ENCODE measurements around the gene AGPAT2. TPM values are rescaled to one million over a fixed set of nuclear protein-coding genes. Genes with fewer than 3 reads are reported as not detected.

AGPAT2 gene
- total RNA-seq, 1 donor from 2014 or later, result 30.8 TPM

DNA sequence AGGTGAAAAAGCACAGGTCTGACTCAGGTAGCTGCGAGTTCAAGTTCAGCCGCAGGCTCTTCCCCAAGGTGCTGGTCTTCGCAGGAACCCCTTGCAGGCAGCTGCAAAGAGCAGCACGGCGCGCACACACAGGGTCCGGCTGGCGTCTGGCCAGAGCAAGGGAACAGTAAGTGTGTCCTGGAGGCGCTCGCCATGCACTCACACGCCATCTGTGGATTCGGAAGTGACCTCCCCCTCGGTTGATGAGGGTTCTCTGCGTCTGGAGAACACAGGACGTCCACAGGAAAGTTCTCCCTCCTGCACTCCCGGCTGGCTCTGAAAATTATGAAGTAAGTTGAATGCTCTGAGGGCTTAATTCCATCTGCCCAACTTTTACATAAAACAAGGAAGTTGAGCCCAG, 38.5 kb downstream of the AGPAT2 start:
- H4K20me1 ChIP-seq (ENCODE audit: insufficient read depth, low read length), result no peaks in the 10 kb centered on the region
- DNase-seq (ENCODE audit: low read depth) (no peak), FAIRE-seq (no peak)
- H3K9me3 Mint-ChIP-seq (ENCODE audit: unreplicated experiment), result no peaks in the 10 kb centered on the region
- H3K36me3 Mint-ChIP-seq (ENCODE audit: low read depth, unreplicated experiment), result no peaks in the 10 kb centered on the region
- peak overlapping the region; percentile 34 for H2AFZ ChIP-seq (ENCODE audit: low read depth, low read length)
- no peak overlapping the region for H3K4me2 ChIP-seq (ENCODE audit: low read length)
- peaks cover 4% of the 10 kb centered on the region for H3K27me3 ChIP-seq (ENCODE audit: insufficient read depth, low read length)
- H3K27ac Mint-ChIP-seq (ENCODE audit: unreplicated experiment), result no peak overlapping the region
- H3K27ac ChIP-seq (ENCODE audit: low read depth, low read length), result no peak overlapping the region
- H3K4me1 Mint-ChIP-seq (ENCODE audit: low read depth, unreplicated experiment), result no peaks in the 10 kb centered on the region
- no peaks in the 10 kb centered on the region for H3K79me2 ChIP-seq (ENCODE audit: insufficient read depth, low read length)
- no peak overlapping the region for H3K9ac ChIP-seq (ENCODE audit: low read length)
- no peaks in the 10 kb centered on the region for H3K36me3 ChIP-seq (ENCODE audit: insufficient read depth, low read length)
- H3K9me3 ChIP-seq (ENCODE audit: insufficient read depth, low read depth, low read length), result no peaks in the 10 kb centered on the region
- H3K4me3 ChIP-seq (ENCODE audit: insufficient read depth, low read depth, low read length), result no peak overlapping the region
- no peak for TF ChIP-seq EZH2 (IDR thresholded peaks at IDR 0.05; ENCODE audit: insufficient read depth, low read length)
- TF ChIP-seq, protein P1, sequence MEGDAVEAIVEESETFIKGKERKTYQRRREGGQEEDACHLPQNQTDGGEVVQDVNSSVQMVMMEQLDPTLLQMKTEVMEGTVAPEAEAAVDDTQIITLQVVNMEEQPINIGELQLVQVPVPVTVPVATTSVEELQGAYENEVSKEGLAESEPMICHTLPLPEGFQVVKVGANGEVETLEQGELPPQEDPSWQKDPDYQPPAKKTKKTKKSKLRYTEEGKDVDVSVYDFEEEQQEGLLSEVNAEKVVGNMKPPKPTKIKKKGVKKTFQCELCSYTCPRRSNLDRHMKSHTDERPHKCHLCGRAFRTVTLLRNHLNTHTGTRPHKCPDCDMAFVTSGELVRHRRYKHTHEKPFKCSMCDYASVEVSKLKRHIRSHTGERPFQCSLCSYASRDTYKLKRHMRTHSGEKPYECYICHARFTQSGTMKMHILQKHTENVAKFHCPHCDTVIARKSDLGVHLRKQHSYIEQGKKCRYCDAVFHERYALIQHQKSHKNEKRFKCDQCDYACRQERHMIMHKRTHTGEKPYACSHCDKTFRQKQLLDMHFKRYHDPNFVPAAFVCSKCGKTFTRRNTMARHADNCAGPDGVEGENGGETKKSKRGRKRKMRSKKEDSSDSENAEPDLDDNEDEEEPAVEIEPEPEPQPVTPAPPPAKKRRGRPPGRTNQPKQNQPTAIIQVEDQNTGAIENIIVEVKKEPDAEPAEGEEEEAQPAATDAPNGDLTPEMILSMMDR (IDR thresholded peaks at IDR 0.05; ENCODE audit: insufficient read depth, low read depth, low read length), result no peak
- peaks cover 5% of the 10 kb centered on the region for H3K27me3 Mint-ChIP-seq (ENCODE audit: low read depth, unreplicated experiment)
- H3K4me1 ChIP-seq (ENCODE audit: insufficient read depth, low read length), result peaks cover 8% of the 10 kb centered on the region
- no peak overlapping the region for H3K4me3 Mint-ChIP-seq (ENCODE audit: unreplicated experiment)

DNA sequence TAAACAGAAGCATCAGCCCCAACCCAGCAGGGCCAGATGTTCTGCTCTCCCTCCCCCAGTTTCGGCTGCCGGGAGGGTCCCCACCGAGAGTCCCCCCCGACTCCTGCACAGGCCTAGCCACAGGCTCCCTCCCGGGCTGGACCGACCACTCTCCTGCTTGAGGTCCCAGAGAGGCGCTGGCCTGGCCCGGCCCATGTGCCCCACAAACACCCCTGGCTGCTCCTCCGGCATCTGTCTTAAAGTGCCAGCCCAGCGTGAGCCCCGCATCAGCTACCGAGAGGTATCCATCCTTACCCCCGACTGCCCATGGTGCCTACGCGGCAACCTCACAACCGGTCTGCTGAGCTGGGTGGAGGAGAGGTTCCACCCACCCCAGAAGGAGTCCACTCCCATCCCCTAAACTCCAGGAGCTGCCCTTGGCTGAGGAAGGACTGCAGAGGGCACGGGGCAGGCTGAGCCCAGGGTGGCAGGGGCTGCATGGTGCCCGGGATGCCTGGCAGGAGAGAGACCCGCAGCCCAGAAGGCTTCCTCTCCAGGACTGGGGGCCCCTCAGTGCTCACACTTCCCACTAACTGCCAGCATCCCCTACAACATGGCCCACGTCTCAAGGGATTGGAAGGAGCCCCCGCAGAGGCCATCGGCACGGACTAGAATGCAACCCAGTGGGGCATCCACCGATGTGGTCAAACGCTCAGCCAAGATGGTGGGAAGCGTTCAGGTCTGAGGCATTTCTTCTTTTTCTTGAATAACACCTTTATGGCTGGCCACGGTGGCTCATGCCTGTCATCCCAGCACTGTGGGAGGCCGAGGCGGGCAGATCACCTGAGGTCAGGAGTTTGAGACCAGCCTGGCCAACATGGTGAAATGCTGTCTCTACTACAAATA, 40.2 kb downstream of the AGPAT2 start:
- DNase-seq (ENCODE audit: low read depth) (no peak), FAIRE-seq (no peak)
- no peak overlapping the region for H3K27ac Mint-ChIP-seq (ENCODE audit: unreplicated experiment)
- no peaks in the 10 kb centered on the region for H3K4me1 Mint-ChIP-seq (ENCODE audit: low read depth, unreplicated experiment)
- H3K4me3 ChIP-seq (ENCODE audit: insufficient read depth, low read depth, low read length), result no peak overlapping the region
- H3K9me3 Mint-ChIP-seq (ENCODE audit: unreplicated experiment), result peaks cover 3% of the 10 kb centered on the region
- no peak overlapping the region for H3K4me3 Mint-ChIP-seq (ENCODE audit: unreplicated experiment)
- H3K9me3 ChIP-seq (ENCODE audit: insufficient read depth, low read depth, low read length), result no peaks in the 10 kb centered on the region
- H3K27me3 Mint-ChIP-seq (ENCODE audit: low read depth, unreplicated experiment), result peaks cover 11% of the 10 kb centered on the region
- H3K4me2 ChIP-seq (ENCODE audit: low read length), result no peak overlapping the region
- H4K20me1 ChIP-seq (ENCODE audit: insufficient read depth, low read length), result no peaks in the 10 kb centered on the region
- H3K4me1 ChIP-seq (ENCODE audit: insufficient read depth, low read length), result peaks cover 8% of the 10 kb centered on the region
- TF ChIP-seq, protein P1 (IDR thresholded peaks at IDR 0.05; ENCODE audit: insufficient read depth, low read depth, low read length), result no peak
- TF ChIP-seq EZH2 (IDR thresholded peaks at IDR 0.05; ENCODE audit: insufficient read depth, low read length), result no peak
- no peak overlapping the region for H3K27ac ChIP-seq (ENCODE audit: low read depth, low read length)
- H3K27me3 ChIP-seq (ENCODE audit: insufficient read depth, low read length), result peaks cover 4% of the 10 kb centered on the region
- H3K36me3 ChIP-seq (ENCODE audit: insufficient read depth, low read length), result no peaks in the 10 kb centered on the region
- no peak overlapping the region for H3K9ac ChIP-seq (ENCODE audit: low read length)
- H3K79me2 ChIP-seq (ENCODE audit: insufficient read depth, low read length), result no peaks in the 10 kb centered on the region
- H3K36me3 Mint-ChIP-seq (ENCODE audit: low read depth, unreplicated experiment), result no peaks in the 10 kb centered on the region
- no peak overlapping the region for H2AFZ ChIP-seq (ENCODE audit: low read depth, low read length)
